EL (cell line): Measurements from ENCODE around the gene HAUS7.

Experiments used
- DNase-seq: peaks from one replicate; pipeline ENCODE4 v3.0.0-alpha.2; 2016

HAUS7 gene

DNA sequence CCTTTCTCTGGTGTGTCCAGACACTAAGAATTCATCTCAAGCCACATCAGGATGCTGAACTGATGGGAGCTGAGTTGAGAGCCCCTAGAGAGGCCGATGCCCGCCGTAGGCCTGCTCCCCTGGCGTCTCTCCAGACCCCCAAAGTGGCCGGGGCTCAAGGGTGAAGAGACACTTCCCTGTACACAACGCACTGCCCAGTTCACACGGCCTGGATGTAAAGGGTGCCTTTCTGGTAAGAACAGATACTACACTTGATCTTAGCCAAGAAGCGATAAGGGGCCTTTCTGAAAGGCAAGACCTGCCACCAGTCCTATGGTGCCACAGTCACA lies 19.5 kb downstream of the HAUS7 start:
- DNase-seq, result no peak

DNA sequence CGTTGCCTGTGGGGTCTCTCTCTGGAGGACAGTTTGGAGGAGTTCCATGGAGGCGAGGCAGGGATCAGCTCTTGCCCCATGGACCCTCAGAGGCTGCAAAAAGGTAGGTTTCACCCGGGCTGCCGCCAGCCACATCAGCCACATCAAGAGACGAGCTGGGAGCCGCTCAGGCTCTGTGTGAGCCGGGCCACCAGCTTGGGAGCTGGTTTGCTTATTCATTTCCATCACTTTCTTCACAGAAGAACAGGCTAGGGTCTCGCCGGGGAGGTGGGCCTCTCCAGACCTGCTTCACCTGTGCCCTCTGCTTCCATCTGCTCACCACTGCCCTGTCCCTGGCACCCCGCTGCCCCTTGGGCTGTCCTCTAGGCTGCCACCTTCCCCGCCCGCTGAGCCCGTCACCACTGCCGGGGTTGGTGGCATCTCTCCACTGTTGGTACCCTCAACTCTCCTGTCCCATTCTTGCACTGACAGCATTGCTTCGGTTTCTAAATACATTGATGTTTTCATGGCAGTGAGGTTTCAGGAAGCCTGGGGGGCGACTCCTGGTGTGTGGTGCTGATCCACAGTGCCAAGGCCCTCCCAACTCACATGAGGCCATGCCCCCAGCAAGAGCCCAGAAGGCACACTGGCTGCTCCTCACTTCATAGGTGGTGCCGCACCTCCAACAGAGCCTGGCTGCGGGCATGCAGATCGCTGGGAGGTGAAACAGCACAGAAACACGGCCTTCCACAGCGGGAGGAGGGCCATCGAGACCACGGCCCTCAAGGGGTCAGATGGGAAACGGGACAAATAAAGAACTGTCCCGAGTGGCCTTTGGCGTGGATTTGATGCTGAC lies 20.0 kb downstream of the HAUS7 start:
- DNase-seq, result no peak

DNA sequence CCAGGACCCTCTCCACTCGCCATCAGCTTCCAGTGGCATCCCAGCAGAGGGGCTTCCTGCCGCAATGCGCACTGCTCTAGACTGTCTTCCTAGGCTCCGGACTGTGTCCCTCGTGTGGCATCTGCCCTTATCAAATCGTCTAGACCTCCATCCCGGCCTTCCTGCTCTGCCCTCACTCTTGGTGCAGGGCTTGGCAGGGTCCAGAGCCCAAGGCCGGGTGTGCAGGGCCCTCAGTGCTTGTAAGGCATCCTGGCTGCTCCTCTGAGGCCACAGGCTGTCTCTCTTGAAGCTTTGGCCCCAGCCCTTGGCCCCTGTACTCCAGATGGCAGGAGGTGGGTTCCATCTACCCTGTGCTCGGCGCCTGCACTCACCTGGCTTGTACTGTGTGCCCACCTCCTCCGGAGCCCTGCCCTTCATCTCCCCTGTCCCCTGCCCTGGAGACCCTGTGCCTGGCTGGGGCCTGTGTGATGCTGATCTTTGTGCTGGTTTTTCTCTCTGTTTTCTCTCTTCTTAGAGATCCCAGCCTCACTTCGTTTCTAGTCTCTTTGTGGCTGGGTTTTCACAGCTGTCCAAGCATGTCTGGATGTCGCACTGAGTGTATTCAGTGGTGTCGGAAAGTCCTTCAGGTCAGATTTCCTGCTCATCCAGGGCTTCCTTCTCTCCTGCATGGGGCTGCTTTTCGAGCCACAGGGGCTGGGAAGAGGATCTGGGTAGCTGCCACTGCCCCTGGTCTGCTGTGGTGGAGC lies 20.8 kb downstream of the HAUS7 start:
- no peak for DNase-seq

DNA sequence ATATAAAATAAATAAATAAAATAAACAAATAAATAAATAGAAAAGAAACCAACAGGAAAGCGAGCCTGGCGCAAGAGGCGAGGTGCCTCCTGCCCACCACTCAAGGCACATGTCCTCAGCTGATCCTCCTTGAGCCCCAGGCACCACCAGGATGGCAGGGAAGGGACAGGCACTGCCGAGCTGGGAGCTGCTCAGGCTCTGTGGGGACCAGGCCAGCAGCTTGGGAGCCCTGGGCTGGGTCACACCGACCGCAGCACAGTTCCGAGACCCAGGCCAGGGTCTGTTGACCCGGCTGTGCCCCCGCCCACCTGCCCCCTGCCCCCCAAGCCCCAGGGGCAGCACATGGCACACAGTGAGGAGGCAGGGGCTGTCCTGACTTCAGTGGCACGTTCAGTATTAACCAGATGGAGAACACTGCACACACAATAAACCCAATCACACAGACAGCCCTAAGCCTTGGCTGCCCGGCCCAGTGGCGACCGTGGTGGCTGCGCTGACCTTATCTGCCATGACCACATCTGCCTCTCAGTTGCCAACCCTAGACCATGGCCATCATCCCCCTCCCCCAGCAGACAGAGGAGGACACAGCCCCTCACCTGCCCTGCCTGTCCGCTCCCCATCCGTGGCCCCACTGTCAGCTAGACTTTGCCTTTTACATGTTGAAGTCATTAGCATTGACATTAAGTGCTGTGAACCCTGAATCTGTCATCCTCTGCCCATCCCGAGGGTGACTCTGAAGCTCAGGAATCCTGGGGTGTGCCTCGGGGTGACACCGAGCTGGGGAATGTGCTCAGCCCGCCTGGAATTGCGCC lies 21.6 kb downstream of the HAUS7 start:
- peak; percentile 49 for DNase-seq

DNA sequence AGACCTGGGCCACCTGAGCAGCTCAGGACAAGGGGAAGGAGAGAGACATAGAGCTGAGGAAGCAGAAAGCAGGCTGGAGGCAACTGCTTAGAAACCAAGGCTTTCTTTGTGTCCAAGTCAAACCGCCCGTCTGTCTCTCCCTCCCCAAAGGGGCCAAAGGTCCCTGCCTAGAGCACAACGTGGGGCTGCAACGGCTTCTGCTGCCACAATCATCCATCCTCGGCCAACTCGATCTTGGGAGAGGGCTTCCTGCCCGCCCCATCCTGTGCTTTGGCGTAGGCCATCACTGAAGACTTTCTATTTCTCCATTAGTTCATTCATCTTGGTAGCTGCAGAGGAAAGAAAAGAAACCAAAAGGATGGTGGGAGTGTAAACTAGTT lies 22.8 kb downstream of the HAUS7 start:
- DNase-seq, result no peak

DNA sequence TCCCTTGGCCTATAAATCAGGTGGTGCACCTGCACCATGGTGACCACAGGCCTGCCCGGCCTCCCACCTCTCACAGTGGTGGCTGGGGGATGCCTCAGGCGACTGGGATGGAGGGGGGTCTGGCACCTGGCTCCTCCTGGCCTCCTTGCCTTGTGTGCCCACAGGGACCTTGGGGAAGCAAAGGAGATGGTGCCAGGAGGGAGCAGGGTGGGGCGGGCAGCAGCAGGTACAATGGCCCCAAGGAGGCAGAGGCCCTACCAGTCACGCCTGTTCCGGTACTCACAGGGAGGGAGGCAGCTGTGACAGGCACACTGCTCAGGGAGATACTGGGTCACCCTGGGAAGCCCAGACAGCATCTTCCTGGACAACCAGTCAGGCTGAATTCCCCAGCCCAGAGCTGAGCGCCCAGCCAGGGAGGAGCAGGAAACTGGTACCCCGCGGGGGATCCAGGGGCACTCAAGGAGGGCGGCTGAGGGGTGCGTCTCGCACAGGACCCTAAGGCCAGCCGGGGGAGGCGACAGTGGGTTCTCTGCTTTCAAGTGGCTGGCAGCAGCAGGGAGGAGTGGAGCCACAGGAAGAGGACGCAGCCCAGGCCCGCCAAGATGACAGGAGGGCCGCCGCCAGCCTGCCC lies 23.3 kb downstream of the HAUS7 start:
- no peak for DNase-seq

DNA sequence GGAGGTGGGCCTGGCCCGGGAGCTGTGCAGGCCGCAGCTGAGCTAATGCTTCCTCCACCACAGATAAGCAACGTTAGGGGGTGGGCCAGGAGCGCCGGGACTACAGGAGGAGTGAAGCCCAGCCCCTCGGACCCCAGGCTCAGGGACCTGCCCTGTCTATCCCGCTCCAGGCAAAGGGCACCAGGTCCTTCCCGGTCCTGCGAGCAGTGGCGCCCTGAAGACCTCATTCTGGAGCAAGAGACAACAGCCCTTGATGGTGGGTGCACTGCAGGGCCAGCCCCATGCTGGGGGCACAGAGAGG lies 23.8 kb downstream of the HAUS7 start:
- DNase-seq, result no peak

DNA sequence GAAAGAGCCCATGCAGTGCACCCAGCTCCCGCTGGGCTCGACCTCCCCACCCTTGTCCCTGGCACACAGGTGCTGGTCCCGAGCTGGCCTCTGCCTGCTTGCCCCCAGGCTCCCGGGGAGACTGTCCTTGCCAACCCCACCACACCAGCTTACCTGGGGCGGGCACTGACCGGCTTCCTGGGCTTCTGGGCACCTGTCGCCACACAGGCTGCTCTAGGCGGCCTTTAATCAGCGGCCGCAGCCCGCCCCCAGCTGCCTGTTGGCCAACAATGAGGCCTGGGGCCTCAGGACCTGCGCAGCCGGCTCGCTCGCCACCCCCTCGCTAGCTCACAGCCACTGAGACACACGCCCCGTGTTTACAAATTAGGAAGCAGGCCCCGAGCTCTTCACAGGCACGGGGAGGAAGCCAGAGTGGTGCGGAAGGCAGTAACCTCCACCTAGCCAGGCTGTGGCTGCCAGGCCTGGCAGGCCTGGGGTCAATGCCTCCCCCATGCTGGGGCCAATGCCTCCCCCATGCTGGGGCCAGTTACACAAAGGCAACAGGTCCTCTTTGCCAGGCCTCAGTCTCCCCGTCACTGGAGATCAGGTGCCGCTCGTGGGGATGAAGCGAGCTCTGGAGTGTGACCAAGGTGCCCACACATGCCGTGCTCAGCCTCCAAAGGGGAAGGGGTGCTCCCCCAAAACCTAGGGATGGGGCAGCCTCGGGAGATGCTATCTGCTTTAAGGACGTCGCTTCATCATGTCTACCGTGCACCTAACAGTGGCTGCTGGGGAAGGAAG lies 24.3 kb downstream of the HAUS7 start, which contains the start of gene TREX2:
TREX2 (minus strand) TSS at position 201 of the 780 bp plus-strand sequence. CDS start 626 bp downstream, outside the sequence.
- DNase-seq, result no peak

DNA sequence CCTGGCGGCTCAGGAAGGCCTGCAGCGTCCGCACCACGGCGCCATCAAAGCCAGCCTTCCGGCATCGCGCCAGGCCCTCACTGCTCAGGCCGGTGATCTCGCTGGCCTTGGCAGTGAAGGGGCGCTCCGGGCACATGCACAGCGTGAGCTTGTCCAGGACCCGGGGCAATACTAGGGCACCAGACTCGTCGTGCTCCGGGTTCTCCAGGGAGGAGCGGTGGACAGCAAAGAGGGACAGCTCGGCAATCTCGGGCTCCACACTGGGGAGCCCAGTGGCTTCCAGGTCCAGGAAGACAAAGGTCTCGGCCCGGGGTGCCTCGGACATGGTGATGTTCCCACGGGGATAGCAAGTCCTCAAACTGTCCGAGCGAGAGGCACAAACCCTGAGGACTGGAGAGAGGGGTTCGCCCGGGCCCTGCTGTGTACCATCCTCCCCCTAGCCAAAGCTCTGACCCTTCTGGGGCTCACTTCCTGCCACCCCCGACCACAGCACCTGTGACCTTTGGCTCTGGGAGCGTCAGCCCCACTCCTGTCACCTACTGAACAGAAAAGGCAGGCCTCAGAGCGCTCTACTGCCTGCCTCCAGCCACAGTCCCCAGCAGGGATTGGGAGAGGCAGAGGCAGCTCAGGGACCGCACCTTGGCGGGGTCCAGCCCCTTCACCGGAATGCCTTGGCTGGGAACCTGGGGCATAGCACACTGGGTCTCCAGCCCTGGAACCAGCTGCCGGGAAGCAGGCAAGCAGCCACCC lies 25.1 kb downstream of the HAUS7 start:
- DNase-seq, result no peak

DNA sequence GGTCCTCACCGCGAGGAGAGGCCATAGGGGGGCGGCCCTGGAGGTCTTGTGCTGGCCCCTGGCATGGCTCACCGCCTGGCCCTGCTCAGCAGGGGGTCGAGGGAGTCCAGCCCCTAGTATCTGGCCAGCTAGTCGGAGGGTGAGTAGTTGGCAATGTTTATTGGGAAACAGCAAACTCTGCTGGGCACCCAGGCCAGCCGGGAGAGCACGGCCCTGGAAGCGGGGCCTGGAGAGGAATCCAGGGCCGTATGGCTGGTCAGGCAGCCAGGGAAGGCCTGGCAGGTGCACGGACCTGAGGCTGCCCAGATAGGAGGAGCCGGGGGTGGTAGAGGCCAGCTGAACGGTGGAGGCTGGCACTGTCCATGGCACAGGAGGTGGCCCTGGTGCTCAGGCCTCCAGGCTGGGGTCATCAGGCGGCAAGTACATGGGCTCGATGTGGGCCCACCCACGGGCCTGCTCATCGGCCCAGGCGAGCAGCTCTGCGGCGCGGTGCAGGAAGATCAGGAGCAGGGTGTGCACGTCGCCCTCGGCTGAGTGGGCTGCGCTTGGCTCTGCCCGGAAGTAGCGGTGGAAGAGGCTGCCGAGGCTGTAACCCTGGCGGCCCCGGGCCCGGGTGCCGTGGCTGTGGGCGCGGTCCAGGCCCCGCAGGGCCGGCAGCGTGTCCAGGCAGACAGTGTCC lies 25.9 kb downstream of the HAUS7 start:
- DNase-seq, result no peak

DNA sequence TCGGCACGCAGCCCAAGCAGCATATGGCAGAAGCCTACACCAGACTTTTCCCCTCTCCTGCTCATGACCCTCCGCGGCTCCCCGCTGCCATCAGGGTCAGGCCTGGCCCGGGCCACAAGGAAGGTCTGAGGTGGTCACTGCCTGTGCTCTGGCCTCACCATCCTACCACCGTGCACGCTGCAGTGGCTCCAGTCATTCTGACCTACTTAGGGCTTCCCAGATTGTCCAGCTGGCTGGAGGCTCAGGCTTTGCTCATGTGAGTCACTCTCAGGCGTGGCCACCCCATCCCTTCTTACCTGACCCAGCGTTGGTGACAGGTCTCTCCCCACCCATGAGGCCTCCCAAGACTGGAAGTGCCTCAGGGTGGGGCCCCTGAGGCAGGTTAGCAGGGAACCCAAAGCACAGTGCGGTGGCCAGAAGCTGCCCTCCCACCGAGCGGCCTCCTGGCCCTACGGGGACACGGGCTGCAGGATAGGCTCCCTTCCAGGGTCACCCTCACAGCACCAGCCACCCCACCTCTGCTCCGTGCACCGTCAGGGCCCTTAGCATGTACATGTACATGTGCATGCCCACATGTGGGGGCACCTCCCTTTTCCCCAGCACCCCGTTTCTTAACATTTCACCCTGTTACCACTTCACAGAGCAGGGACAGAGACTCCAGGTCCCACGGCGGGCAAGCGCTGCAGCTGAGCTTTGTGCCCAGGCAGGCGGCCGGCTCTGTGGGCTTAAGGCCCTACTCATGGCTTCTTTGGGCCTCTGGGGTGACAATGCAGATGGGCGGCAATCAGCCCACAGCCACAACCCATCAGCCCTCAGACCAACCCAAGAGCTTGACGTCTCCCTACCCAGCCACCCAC lies 26.7 kb downstream of the HAUS7 start:
- DNase-seq, result no peak

DNA sequence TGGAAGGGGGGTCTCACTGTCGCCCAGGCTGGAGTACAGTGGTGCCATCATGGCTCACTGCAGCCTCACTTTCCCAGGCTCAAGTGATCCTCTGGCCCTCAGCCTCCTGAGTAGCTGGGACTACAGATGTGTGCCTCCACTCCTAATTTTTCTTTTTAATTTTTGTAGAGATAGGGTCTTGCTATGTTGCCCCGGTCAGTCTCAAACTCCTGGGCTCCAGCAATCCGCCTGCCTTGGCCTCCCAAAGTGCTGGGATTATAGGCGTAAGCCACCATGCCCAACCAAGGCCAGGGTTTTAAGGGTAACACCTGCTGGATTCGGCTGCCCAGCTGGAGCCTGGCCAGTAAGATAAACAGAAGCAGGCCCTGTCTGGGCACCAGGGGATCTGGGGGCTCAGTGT lies 27.9 kb downstream of the HAUS7 start:
- no peak for DNase-seq

DNA sequence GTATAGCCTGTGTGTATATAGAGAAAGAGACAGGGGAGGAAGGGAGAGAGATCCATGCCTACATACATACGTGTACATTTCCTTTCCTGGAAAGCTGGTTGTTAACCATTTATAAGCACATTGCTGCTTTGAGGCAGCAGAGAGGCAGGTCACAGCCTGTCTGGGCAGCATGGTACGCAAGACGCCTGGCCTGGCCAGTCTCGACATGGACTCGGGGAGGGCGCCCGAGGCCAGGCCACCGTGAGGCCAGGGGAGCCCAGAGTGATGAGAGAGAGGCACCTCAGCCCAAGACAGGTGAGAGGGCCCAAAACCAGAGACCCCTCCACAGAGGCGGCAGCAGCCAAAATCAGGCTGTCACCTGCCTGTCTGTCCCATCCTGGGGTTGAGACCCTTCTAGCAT lies 28.4 kb downstream of the HAUS7 start:
- DNase-seq, result no peak

DNA sequence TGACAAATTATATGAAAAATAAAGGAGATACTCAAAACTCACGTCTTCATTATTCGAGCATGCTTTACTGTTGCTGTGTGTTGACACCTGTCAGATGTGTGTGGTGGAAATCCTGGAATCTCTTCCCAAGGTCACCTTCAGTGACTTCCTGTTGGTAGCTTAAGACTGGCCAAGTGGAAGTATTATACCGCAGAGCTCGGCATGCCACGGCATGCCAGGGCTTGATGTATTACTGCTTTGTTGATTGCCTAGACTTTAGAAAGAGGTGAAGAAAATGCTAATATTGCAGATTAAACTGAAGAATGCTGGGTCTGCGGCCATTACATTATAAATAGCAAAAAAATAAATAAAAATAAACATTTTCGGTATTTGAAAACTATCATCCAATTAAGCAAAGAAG lies 29.1 kb downstream of the HAUS7 start:
- DNase-seq, result no peak

DNA sequence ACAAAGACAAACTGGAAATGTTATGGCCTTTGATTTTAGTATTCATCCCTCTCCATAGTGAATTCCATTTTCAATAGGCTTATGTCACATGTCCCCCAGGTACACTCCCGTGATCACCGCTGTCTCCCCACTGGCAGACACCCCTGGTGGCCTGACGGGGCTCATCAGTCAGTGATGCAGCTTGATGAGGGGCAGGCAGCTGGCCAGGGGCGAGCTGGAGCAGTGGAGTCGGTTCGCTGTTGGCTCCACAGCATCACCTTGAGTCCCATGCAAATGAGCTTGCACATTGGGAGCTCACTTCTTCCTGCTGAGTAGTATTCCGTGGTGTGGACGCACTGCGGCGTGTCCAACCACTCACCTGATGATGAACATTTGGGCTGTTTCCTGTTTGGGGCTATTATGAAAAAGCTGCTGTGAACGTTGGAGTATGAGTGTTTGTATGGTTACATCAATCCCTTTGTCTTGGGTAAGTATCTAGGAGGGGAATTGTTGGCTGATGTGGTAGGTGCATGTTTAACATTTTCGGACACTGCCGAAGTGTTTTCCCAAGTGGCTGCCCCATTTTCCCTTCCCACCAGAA lies 29.7 kb downstream of the HAUS7 start:
- no peak for DNase-seq

DNA sequence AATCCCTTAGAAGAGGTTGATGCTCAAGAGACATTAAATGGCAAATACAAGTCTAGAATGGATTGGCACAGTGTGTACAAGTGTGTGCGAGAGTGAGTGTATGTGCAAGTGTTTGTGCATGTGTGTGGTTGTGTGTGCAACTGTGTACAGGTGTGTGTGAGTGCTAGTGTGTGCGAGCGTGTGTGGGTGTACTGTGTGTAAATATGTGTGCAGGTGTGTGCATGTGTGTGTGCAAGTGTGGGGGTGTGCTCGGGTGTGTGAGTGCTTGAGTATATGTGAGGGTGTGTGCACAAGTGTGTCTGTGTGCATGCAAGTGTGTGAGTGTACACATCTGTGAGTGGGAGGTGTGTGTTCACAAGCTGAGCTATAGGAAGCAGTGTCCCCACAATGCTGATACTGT lies 30.4 kb downstream of the HAUS7 start:
- DNase-seq, result no peak

DNA sequence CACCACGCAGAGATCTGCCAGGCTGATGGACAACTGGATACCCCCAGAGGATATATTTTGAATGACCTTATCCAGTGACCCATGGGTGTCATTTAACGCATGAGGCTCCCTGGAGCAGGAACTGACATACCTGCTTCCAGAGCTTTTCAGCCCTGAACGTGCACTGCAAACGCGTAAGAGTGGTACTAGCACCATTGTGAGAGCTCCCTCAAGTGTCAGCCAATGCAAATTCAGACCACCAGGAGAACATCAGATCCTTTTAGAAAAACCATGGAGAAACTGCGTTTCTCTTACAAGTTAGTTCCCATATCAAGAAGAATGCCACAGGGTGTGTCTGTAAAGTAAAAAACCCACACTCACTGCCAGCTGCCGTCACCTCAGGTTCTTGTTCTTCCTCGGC lies 31.8 kb downstream of the HAUS7 start:
- peak; percentile 8 for DNase-seq

DNA sequence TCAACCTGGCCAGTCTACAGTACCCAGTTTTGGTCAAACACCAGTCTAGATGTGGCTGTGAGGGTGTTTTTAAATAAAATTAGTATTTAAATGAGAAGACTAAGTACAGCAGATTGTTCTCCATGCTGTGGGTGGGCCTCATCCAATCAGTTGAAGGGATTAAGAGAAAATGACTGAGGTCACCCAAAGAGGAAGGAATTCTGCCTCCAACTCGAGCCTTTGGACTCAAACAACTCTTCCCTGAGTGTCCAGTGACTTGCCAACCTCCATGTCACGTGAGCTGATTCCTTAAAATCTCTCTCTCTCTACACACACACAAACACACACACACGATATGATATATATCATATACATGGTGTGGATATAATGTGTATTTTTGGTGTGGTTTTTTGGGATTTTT lies 34.5 kb downstream of the HAUS7 start:
- no peak for DNase-seq

DNA sequence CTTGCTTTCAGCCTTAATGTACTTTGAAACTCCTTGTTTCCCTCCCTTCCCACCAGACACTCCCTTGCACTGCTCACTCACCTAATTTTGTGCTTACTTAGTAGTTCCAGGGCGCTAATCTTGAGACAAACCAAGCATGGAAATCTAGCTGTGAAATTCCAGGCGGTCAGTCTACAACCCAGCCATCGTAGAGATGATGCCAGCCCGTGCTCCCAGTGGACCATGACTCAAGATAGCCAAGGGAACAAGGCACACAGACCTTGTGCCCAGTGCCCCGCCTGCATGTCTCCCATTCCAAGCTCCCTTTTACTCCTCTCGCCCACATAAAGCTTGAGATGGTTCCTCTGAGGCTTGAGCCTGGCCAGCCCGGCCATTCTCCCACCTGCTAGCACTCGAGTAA lies 35.6 kb downstream of the HAUS7 start:
- no peak for DNase-seq

DNA sequence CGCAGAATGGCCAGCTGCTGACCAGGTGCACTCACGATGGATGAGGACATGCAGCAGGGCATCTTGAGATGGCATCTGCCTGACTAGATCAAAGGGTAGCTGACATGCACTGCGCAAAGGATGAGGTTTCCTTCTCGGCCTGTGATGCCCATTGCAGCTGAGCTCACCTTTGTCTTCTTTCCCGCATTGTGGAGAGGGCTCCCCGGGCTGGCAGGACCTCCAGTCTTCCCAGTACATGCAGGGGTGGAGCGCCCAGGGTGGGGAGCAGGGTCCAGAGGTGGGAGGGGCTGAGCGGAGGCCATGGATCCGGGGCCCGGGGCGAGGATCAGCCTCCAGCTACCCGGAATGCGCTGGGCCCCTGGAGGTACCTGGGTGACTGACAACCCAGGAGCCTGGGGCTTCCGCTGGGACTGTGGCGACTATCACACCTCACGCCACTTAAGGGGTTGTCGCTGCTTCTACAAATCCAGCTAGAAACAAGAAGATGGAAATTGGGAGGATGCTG lies 36.5 kb downstream of the HAUS7 start:
- DNase-seq, result no peak
